Measurements from ENCODE around the gene VPS26B.
"Not testable (repeated sequence)": the region's sequence is repeated elsewhere in the genome, so short reads cannot be mapped to it uniquely, and the experiment has no call there.

Gene VPS26B

DNA sequence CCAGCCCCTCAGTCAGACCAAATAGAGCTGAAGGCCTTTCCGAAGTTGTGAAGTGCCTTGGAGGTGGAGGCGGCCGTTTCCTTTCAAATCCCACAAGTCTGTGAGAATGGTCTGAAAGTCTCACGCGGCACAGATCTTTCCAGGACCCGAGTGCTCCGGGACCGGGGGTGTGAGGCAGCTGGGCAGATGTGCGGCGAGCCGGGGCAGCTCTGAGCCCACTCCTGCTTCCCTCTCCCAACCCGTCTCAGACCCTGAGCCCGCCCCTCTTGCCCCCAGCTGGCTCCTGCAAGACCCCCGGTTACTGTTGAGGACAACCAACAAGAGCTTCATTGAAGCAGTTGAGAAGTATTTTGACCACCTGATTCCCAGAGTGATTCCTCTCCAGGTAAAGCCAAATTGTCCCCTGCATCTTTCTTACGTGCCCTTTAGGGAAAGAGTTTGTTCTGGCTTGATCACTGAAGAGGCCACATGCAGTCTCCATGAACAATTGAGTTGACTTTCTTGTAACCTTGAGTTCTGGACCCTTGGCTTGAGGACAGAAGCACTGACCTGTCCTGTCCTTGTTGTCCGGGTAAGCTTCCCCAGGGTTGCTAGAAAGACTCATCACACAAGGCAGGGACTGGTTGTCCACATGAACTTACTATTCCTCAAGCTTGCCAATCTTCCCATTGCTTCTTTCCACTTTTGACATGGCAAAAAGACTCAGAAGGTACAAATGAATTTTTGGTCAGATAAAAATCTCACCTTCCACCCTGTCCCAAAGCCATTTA is 59.2 kb downstream of the VPS26B start:
- no peak for DNase-seq

DNA sequence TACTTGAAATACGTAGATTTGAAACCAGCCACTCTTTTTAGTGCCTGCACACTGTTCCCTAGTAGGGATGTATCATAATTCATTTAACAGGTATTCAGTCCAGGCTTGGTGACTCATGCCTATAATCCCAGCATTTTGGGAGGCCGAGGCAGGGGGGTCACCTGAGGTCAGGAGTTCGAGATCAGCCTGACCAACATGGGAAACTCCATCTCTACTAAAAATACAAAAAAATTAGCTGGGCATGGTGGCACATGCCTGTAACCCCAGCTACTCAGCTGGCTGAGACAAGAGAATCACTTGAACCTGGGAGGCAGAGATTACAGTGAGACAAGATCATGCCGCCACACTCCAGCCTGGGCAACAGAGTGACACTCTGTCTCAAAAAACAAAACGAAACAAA is 59.9 kb downstream of the VPS26B start:
- DNase-seq: not testable (repeated sequence)

DNA sequence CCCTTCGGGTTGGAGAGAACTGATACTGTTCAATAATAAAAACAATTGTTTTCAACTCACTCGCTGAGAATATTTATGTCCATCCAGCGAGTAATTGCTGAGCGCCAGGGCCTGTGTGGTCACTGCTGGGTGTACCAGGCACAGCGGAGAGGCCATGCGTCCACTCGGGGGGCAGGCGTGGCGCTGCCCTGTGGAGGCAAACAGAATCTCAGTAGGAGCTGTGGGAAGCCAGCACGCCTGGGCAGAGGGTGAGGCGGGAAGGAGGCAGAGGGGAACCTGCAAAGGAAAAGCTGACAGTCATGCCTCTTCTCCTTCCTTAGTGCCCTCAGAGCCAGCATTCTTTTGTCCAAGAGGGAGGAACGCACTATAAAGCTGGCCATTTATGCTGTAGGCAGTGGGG is 63.1 kb downstream of the VPS26B start:
- DNase-seq: no peak

DNA sequence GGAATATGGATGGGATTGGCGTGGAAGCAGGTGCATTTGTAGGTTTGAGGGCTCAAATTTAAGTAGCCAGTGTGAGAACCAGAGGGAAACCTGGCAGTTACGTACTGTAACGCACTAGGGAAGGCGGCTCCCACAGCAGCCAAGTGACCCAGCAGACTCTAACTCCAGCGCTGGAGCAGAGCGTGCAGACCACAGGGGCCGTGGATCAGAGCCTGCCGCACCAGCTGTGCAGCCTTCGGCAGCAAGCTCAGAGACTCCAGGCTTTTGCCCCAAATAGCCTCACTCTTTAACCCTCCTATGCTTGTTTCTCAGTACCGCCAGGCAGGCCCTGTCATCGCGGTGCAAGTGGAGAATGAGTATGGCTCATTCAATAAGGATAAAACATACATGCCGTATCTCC is 64.0 kb downstream of the VPS26B start:
- DNase-seq: no peak

DNA sequence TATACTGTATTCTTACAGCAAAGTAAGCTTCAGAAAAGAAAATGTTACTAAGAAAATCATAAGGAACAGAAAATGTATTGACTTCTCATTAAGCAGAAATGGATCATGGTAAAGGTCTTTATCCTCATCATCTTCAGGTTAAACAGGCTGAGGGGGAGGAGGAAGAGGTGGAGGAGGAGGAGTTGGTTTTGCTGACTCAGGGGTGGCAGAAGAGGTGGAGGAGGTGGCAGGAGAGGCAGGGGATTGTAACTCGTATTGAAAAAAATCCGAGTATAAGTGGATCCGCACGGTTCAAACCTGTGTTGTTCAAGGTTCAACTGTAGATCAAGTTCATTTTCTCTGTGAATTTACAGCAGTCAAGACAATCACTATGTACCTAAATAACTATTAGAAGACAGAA is 64.7 kb downstream of the VPS26B start:
- DNase-seq: no peak

DNA sequence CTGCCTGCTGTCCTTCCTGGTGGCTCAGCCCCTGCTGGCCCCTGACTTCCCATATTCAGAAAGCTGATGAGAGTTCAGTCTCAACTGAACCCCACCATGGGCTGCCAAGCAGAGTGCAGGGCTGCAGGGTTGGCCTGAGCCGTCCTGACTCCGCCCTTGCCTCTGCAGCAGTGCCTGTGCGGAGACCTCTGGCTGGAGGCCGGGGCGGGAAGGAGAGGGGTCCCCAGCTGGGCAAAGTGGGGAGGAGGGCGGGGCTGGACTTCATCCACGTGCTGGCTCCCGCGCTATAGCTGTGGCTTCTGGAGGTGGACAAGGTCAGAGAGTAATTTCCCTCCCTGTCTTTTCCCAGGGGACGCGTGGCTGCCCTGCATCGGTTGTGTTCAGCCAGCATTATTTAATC is 65.3 kb downstream of the VPS26B start:
- DNase-seq: no peak

DNA sequence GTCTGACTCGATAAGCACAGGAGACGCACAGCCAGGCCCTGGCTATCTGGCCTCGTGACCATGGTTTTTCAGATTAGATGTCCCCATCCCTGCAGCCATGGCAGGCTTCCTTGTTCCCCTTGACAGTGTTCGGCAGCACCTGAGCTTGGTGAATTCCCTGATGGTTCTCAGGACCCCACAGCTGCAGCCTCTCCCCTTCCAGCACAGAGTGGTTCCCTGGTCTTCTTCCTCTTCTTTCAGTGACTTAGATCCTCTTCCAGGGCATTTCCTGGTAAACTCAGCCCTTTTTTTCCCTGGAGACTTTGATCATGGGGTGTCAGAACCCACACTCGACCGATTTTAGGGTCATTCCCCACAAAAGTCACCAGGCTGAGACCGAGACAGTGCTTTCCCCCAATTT is 66.2 kb downstream of the VPS26B start:
- DNase-seq: no peak

DNA sequence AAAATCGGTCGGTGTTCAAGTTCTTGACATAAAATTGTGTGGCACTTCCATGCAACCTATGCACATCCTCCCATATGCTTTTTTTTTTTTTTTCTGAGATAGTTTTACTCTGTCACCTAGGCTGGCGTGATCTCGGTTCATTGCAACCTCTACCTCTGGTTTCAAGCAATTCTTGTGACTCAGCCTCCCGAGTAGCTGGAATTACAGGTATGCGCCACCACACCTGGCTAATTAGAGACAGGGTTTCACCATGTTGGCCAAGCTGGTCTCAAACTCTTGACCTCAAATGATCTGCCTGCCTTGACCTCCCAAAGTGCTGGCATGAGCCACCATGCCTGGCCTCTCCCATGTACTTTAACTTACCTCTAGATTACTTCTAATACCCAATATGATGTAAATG is 66.7 kb downstream of the VPS26B start:
- DNase-seq: no peak

DNA sequence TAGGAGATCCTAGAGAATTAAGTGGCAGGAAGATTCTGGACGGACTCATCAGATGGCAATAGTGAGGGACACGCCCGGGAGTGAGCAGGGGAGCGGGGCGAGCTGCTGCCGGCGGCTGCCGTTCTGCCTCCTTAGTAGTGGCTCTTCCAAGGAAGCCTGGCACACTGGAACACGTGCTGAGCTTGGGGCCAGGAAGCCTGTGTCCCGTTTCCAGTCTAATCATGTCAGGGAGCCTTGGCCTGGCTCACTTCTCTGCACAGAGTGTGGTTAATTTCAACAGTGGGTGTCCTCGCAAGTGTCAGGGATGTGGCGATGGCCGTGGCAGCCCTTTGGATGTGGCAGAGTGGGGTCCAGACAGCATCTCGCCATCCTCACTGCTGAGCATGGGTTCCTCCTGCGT is 68.2 kb downstream of the VPS26B start:
- no peak for DNase-seq

DNA sequence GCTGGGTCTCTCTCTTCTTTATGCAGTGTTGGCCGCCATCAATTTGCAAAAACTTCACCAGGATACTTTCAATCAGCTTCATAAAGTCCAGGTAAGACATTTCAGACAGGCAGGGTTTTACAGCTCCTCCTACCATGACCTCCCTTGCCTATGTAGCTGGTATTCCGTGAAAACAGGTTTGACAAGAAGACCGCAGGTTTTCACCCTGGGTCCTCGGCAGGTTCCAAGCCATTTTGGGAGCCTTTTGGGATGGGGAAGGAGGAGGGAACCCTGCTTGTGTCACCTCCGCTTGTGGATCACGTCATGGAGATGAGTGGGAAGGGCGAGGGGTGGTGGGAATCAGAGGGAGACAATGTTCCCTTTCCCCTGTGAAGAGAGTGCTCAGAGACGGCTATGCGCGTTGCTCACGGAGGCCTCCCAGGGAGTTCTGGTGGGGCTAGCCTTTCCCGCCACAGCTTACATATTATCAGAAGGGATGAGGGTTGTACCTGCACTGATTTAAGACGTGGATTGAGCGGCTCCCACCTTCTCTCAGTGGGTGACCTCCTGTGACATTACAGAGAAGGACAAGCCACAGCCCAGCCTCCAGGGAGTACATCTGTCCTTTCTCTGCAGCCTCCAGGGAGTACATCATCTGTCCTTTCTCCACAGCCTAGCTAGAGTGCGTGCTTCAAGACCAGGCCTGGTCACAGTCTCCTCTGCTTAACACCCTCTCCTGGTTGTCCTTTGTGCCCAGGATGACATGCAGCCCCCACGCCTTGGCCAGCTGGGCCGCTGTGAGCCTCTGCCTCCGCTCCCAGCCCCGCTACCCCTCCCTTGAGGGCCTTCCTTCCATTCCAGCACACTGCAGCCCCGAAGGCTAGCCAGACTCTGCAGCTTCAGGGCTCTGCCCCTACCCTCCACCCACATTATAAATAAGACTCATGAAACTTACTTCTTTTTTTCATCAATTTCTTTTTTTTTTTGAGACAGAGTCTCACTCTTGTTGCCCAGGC is 68.9 kb downstream of the VPS26B start:
- no peak for DNase-seq

DNA sequence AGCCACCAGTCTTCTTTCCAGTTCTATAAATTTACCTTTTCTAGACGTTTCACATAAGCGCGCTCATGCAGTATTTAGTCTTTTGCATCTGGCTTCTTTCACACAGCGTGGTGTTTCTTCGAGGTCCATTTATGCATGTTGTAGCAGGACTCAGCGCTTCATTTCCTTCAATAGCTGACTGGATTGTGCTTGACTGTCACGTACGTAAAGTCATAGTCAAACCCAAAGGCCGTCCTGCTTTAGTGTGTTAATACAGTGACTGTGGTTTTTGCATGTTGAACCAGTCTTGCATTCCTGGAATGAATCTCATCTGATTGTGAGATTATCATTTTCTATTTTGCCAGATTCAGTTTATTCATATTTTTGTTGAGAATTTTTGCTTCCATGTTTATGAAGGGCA is 70.2 kb downstream of the VPS26B start:
- no peak for DNase-seq
